22Rv1 (cell line): Measurements from ENCODE around the gene NDE1.

Source experiments
- H3K27ac ChIP-seq: fragments of 450-650 bp; 2 replicates; pipeline ENCODE4 v1.5.1; 2017
- CTCF ChIP-seq: fragments of 450-650 bp; IDR thresholded peaks from 2 replicates; pipeline ENCODE4 v1.5.1; 2017; ENCODE audit warnings: mild to moderate bottlenecking
- ZFX ChIP-seq: fragments of 450-650 bp; IDR thresholded peaks from 2 replicates; pipeline ENCODE4 v1.6.1; 2017; ENCODE audit warnings: antibody characterized with exemption, borderline replicate concordance

NDE1 gene

GRCh38 chr16:15613676-15614075 is 36.4 kb upstream of the NDE1 start:
- no peak for TF ChIP-seq ZFX
- no peak for TF ChIP-seq CTCF
- H3K27ac ChIP-seq, result no peak overlapping the region

- TF ChIP-seq ZFX (no peak), CTCF (no peak)
- no peak overlapping the region for H3K27ac ChIP-seq
These were observed 34.0 kb upstream of the NDE1 start for GRCh38 chr16:15616012-15616411.

DNA sequence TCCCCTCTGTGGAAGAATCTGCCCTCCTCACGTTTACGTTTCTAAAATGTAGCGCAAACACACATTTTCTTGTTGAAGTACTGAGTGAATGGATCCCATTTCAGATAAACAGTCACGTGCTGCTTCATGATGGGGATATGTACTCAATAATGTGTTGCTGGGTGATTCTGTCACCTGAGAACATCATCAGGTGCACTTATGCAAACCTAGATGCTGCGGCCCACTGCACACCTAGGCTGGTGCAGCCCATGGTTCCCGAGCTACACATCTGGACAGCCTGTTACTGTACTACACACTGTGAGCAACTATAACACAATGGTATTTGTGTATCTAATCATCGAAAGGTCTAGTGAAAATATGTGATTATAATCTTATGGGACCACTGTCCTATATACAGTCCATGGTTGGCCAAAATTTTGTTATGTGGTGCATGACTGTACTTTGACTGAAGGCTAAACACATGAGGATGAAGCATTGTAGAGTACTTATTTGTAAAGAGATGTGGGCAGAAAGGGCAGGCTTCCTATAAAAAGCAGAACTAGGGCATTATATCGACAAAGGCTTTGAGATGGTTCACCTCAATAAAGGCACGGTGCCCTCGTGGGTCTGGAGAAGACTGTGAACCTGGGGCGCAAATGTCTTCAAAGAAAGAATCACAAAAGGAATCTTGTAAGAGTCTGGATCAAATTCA is 33.4 kb upstream of the NDE1 start:
- TF ChIP-seq CTCF (no peak), ZFX (no peak)

DNA sequence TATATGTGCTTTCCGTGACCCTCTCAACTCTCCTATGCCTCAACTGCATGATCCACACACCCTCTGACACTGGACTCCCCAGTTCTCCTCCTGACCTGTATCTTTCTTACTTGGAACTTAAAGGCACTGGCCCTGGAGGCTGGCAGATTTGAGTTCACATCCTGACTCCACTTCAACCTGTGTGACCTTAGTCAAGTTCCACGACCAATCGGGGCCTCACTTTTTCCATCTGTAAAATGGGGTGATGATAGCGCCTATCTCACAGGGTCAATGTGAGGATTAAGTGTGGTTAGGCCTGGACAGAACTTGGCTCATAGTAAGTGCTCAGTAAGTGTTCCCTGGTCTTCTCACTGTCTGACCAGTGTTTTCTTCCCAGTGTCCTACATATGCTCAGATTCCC is 32.1 kb upstream of the NDE1 start:
- TF ChIP-seq CTCF (no peak), ZFX (no peak)
- H3K27ac ChIP-seq, result no peak overlapping the region

More for the DNA sequence above, 33.4 kb upstream of the NDE1 start:
- no peak overlapping the region for H3K27ac ChIP-seq

DNA sequence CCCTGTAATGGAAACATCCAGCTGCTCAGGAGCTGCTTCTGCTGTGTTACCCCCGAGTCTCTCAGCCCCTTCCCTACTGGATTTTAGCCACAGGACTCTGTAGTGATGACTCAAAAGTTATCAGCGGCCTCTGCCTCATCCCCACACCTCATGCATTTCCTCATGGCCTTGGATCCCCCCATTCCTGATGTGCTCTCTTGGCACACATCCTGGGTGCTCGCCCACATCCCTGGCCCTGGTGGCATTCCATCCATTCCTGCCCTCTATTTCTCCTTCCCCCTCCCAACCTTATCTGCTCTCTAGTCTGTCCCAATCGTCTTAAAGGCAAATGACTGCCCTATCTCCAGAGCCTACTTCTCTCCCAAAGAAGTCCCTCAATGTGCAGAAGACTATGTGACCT is 31.7 kb upstream of the NDE1 start:
- no peak overlapping the region for H3K27ac ChIP-seq
- TF ChIP-seq ZFX, result no peak
- no peak for TF ChIP-seq CTCF

- H3K27ac ChIP-seq, result no peak overlapping the region
These were observed 29.3 kb upstream of the NDE1 start for GRCh38 chr16:15620611-15621195.

GRCh38 chr16:15621456-15621855 is 28.6 kb upstream of the NDE1 start:
- no peak for TF ChIP-seq ZFX
- TF ChIP-seq CTCF, result no peak
- H3K27ac ChIP-seq, result no peak overlapping the region

More at GRCh38 chr16:15620611-15621195, 29.3 kb upstream of the NDE1 start:
- no peak for TF ChIP-seq CTCF
- TF ChIP-seq ZFX, result no peak
